Hepatocyte (in vitro differentiated cells): ENCODE results near the gene GULP1.

Source experiments
- EZH2phosphoT487 ChIP-seq: fragments of 200-600 bp; sonication (generic); IDR thresholded peaks from one replicate; pipeline ENCODE4 v1.6.1; 2018; ENCODE audit warnings: antibody characterized with exemption, mild to moderate bottlenecking, low read depth, moderate library complexity; ENCODE audit not compliant: unreplicated experiment, severe bottlenecking
- TF ChIP-seq, protein P1 (sequence below): fragments of 200-600 bp; sonication (generic); IDR thresholded peaks from 2 replicates; pipeline ENCODE4 v1.5.1; 2016; ENCODE audit warnings: antibody characterized with exemption, mild to moderate bottlenecking; ENCODE audit not compliant: poor library complexity

DNA sequence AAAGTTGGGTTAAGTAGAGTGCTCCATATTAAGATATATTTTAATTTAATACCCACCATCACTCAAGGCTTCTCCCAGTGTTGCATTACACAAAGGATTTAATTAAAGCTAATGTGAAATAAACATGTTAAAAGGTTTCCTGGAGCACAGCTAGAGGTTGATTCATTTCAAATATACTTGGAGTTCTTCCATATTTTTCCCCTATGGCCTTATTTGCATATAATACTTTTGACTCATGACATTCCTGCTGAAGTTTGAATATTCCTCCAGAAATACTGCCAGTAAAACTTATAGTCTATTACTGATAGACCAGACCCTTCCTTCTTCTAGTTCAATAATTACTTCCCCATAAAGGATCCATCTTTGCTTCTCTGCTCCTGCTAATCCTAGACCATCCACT lies 227.5 kb downstream of the GULP1 start:
- TF ChIP-seq, protein P1, sequence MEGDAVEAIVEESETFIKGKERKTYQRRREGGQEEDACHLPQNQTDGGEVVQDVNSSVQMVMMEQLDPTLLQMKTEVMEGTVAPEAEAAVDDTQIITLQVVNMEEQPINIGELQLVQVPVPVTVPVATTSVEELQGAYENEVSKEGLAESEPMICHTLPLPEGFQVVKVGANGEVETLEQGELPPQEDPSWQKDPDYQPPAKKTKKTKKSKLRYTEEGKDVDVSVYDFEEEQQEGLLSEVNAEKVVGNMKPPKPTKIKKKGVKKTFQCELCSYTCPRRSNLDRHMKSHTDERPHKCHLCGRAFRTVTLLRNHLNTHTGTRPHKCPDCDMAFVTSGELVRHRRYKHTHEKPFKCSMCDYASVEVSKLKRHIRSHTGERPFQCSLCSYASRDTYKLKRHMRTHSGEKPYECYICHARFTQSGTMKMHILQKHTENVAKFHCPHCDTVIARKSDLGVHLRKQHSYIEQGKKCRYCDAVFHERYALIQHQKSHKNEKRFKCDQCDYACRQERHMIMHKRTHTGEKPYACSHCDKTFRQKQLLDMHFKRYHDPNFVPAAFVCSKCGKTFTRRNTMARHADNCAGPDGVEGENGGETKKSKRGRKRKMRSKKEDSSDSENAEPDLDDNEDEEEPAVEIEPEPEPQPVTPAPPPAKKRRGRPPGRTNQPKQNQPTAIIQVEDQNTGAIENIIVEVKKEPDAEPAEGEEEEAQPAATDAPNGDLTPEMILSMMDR, result no peak
- no peak for TF ChIP-seq EZH2phosphoT487
